Sciatic nerve (tissue), 2 donors: ENCODE measurements around the gene LCN6. TPM values are rescaled to one million over a fixed set of nuclear protein-coding genes. Genes with fewer than 3 reads are reported as not detected.
"Not testable (repeated sequence)": the region's sequence is repeated elsewhere in the genome, so short reads cannot be mapped to it uniquely, and the experiment has no call there.

Experiments
- ATAC-seq: fragments of 200-7000 bp; cut with Tn5 transposase; one replicate; pipeline ENCODE4 v1.9.1; 2020; ENCODE audit warnings: mild to moderate bottlenecking, moderate library complexity
- DNase-seq: peaks from one replicate; pipeline ENCODE4 v3.0.0-alpha.2; 2020; ENCODE audit warnings: low spot score
- intact Hi-C: fragments of 100-400 bp; cut with DNase I; formaldehyde crosslinking; loops from one replicate; pipeline ENCODE4 v1.14.2; 2022
- total RNA-seq: library from RNA; stranded (reverse); fragmentation: NEBNext Ultra II Directional; extraction: Animal tissue kit (Norgen Biotek cat#: 25700); gene quantifications from one replicate; pipeline ENCODE4 v1.2.1, GENCODE V29; 2021
- donor health status: DM: no; HTN: no; CAD: no.
- donor health status: DM: no; HTN: no; CAD: no.

The LCN6 gene
- total RNA-seq, 1 donor from 2014 or later = 7.0 TPM

DNA sequence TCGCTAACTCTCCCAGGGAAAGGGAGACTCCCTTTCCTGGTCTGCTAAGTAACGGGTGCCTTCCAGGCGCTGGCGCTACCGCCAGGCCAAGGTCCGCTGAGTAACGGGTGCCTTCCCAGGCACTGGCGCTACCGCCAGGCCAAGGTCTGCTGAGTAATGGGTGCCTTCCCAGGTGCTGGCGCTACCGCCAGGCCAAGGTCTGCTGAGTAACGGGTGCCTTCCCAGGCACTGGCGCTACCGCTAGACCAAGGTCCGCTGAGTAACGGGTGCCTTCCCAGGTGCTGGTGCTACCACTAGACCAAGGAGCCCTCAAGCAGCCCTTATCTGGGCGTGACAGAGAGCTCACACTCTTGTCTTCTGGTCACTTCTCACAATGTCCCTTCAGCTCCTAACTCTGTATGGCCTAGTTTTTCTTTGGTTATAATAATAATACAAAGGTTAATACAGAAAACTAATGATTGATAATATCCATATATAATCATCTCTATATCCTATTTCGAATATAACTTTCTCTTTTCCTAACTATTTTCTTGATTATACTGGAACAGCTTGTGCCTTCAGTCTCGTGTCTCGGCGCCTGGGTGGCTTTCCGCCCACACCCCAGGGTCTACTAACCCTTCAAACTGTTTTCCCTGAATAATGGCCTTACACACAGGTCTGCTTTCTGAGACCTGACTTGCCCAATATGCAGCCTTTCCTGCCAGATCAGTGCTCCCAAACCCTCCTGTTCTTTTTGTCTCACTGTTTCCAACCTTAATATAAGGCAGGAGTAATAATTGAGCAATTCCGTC, 37.4 kb upstream of the LCN6 start:
- DNase-seq, intact Hi-C loops, ATAC-seq: not testable (repeated sequence)

DNA sequence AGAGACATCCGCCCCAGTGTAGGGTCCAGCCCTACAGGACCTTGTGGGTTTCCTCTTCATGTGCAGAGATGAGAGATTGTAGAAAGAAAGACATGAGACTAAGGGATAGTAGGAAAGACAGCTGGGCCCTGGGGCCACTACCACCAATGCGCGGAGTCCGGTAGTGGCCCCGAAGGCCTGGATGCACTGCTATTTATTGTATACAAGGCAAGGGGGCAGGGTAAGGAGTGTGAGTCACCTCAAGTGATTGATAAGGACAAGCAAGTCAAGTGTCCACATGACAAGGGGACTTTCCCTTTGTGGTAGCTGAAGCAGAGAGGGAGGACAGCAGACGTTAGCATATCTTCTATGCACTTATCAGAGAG, 36.7 kb upstream of the LCN6 start:
- DNase-seq (no peak), ATAC-seq (no peak)
- intact Hi-C loops = no loop called here

DNA sequence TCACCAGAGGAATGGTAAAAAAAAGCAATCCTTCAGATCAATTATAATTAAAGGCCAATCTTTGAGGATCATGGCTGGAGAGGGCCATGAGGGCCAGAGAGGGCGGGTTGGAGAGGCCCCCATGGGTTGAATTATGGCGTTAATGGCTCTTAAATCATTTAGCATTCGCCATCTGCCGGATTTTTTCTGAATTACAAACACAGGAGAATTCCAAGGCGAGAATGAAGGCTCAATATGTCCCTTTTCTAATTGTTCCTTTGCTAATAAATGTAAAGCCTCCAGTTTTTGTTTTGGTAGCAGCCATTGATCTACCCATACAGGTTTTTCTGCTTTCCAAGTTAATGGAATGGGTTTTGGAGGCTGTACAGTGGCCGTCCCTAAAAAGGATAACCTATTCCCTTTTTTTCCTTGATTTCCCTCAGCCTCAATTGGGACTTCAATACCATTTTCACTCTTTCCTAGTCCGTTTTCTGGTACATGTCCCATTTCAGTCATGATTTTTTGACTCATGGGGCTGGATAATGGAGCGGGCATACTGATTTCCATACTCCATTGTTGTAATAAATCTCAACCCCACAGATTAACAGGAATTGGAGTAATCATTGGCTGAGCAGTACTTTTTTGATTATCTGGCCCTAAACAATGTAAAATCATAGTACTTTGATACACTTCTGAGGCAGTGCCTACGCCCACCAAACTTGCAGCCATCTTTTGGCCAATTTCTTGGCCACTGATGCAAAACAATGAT, 36.1 kb upstream of the LCN6 start:
- DNase-seq (no peak), ATAC-seq (no peak)
- intact Hi-C loops = no loop called here

DNA sequence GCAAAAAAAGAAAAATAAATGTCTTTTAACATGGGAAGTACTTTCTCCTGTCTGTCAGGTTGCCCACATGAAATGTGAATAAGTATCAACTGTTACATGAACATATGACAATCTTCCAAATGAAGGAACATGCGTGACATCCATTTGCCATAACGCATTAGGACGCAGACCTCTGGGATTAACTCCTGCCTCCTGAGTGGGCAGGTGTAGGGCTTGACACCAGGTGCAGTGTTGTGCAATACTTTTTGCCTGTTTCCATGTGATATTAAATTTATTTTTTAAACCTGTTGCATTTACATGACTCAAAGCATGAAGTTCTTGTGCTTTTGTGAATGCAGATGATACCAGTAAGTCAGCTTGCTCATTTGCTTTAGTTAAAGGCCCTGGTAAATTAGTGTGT, 34.1 kb upstream of the LCN6 start:
- intact Hi-C loops = no loop called here
- no peak for ATAC-seq
- no peak for DNase-seq

DNA sequence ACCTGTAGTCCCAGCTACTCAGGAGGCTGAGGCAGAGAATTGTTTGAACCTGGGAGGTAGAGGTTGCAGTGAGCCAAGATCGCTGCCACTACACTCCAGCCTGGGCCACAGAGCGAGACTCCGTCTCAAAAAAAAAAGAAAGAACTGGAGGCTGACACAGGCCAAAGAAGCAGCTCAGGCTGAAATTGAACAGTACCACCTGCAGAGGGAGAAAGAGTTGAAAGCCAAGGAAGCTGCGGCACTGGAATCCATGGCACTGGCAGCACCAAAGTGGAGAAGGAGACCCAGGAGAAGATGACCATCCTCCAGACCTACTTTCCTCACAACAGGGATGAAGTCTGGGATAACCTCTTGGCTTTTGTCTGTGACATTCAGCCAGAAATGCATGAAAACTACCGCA, 31.5 kb upstream of the LCN6 start:
- intact Hi-C loops = no loop called here
- ATAC-seq (no peak), DNase-seq (no peak)

DNA sequence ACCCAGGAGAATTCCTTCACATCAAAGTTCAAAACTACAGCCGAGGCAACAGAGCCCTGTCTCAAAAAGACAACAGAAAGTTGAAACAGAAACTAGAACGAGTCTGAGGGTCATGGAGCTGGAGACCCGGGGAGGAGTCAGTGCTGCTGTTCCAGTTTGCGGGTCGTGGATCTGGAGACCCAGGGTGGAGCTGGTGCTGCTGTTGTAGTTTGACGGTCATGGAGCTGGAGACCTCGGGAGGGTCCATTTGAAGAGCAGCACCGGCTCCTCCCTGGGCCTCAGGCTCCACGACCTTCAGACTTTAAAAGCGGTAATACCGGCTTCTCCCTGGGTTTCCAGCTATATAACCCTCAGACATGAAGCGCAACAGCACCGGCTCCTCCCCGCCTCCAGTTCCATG, 29.0 kb upstream of the LCN6 start:
- intact Hi-C loops = no loop called here
- ATAC-seq = no peak

GRCh38 chr9:136776947-136777346, 28.6 kb upstream of the LCN6 start:
- no peak for DNase-seq
- ATAC-seq = no peak
- intact Hi-C loops = no loop called here

More for the DNA sequence above, 29.0 kb upstream of the LCN6 start:
- DNase-seq = no peak

- ATAC-seq = no peak
- no peak for DNase-seq
- intact Hi-C loops = no loop called here
Measured at GRCh38 chr9:136775191-136775590, 26.9 kb upstream of the LCN6 start.

DNA sequence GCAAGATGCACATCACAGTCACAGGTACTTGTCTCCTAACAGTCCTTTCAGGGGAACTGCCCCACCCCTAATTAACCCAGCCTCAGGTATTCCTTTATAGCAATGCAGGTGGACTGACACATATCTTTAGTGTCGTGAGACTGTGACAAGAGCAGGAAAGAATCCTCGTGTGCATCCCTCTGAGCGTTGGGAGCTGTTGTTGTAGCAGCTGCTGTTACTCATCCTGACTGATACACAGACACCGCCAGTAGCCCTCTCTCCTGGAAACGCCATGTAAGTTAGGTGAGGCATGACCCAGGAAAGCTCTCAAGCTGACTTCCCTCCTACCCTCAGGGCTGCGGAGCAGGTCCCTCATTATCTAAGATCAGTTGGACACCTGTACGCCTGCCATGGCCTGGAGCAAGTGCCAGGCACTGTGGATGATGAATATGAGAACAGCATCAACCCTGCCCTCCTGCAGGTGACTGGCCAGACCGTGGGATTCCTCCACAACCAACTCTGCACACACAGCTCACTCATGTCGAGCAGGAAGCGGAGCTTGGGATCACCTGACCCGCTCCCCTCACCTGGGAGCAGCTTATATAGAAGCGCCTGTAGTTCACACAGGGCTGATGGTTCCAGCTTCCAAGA, 26.2 kb upstream of the LCN6 start:
- intact Hi-C loops = no loop called here
- no peak for DNase-seq

GRCh38 chr9:136773386-136774044, 25.2 kb upstream of the LCN6 start:
- DNase-seq (no peak), ATAC-seq (peak; percentile 52)
- intact Hi-C loops = no loop called here

More for the DNA sequence above, 26.2 kb upstream of the LCN6 start:
- ATAC-seq = no peak

DNA sequence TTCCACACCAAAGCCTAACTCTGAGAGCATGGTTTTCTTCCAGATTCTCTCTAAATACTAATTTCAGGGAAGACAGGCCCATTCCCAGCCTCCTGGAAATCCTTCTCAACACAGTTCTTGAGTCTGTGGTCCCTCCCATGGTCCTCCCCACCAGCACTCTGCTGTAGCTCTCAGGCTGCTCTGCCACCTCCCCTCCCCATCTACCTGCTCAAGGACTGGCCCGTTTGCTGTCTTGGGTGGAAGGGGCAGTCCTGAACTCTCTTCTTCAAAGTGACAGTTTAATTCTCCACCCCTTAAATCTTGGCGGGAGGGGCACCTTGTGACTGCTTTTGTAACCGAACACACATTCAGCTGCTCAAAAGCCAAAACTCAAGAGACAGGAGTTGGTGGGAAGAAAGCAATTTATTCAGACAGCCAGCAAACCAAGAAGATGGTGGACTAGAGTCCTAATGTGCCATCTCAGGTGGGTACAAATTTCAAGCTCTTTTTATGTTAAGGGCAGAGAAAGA, 23.6 kb upstream of the LCN6 start:
- intact Hi-C loops = no loop called here
- DNase-seq (no peak), ATAC-seq (no peak)

GRCh38 chr9:136769710-136770191, 21.4 kb upstream of the LCN6 start:
- intact Hi-C loops = no loop called here
- ATAC-seq = peak; percentile 35

DNA sequence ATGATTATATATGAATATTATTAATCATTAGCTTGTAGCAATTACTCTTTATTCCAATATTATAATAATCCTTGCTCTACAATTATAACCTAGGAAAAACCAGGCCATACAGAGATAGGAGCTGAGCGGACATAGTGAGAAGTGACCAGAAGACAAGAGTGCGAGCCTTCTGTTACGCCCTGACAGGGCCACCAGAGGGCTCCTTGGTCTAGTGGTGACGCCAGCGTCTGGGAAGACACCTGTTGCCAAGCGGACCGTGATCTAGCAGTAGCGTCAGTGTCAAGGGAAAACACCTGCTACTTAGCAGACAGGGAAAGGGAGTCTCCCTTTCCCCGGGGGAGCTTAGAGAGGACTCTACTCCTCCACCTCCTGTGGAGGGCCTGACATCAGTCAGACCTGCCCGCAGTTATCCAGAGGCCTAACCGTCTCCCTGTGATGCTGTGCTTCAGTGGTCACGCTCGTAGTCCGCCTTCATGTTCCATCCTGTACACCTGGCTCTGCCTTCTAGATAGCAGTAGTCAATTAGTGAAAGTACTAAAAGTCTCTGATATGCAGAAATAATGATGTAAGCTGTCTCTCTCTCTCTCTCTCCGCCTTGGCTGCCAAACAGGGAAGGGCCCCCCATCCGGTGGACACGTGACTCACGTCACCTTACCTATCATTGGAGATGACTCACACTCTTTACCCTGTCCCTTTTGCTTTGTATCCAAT, 18.2 kb upstream of the LCN6 start:
- DNase-seq, intact Hi-C loops, ATAC-seq: not testable (repeated sequence)

More at GRCh38 chr9:136769710-136770191, 21.4 kb upstream of the LCN6 start:
- DNase-seq = no peak

DNA sequence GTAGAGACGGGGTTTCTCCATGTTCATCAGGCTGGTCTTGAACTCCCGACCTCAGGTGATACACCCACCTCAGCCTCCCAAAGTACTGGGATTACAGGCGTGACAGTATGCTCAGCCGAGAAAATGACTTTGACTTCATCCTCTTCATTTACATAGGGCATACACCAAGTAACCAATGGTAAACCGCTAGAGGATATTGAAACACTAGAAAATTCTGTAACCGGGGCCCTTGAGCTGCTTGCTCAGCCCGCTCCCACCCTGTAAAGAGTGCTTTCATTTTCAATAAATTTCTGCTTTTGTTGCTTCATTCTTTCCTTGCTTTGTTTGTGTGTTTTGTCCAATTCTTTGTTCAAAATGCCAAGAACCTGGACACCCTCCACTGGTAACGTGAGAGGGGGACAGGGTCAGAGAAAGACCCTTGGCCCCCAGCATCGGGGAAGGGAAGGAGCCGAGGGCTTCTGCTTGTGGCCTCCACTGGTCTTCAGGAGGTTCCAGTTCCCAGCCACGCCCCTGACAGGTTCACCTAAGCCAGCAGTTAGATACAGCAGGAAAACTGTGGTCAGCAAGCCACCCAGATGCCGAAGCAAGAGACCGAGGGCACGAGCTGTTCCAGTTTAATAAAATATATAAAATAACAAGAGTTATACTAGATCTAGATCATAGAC, 17.6 kb upstream of the LCN6 start:
- intact Hi-C loops, DNase-seq, ATAC-seq: not testable (repeated sequence)

- DNase-seq (no peak), ATAC-seq (no peak)
- intact Hi-C loops = no loop called here
Measured at GRCh38 chr9:136765041-136765440, 16.7 kb upstream of the LCN6 start.

- DNase-seq = no peak
- ATAC-seq = no peak
- intact Hi-C loops = no loop called here
Measured at GRCh38 chr9:136764301-136764891, 16.1 kb upstream of the LCN6 start, which contains the start of gene LCN15. Gene LCN15 (minus strand): TSS chr9:136764518. CDS start chr9:136764488, 30 bp downstream.

DNA sequence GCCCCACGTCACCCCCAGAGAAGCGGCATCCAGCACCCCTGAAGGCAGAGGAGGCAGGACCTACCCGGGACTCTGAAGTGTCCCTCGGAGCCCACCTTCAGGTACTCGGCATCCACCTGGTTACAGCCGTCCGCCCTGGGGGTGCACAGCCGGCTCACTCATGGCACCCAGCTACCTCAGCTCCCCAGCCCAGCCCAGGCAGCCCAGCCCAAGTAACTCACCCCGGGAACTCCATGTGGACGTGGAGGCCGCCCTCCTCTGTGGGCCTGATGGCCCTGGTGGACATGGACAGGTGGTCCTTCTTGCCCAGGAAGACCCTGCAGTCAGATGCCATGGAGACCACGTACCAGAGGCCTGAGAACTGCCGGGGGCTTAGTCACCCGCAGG, 15.3 kb upstream of the LCN6 start:
- DNase-seq (no peak), ATAC-seq (no peak)
- intact Hi-C loops = no loop called here
